Activated CD8-positive, alpha-beta T cell treated with anti-CD3 and anti-CD28 coated beads for 36 hours (primary cell): ENCODE measurements around the gene ADIPOR1. TPM values are rescaled to one million over a fixed set of nuclear protein-coding genes. Genes with fewer than 3 reads are reported as not detected.

Experiments used
- ATAC-seq: fragments of 200-7000 bp; cut with Tn5 transposase; one replicate; pipeline ENCODE4 v1.10.0; 2021; ENCODE audit warnings: mild to moderate bottlenecking, moderate library complexity
- CTCF ChIA-PET: fragments of 350-600 bp; sonication (Branson Sonifier 250); formaldehyde crosslinking; loops from one replicate; lab custom pipeline; 2021; ENCODE audit warnings: antibody characterized with exemption; lab: Charles Lee
- POLR2A ChIA-PET: fragments of 350-600 bp; sonication (Branson Sonifier 250); formaldehyde crosslinking; loops from one replicate; lab custom pipeline; 2021; ENCODE audit warnings: antibody characterized with exemption; lab: Charles Lee
- DNase-seq: peaks from one replicate; pipeline ENCODE4 v3.0.0-alpha.2; 2020
- H3K27ac Mint-ChIP-seq: one replicate; pipeline ENCODE4 v1.8.0; 2021; ENCODE audit warnings: mild to moderate bottlenecking, mixed read lengths
- H3K27me3 Mint-ChIP-seq: one replicate; pipeline ENCODE4 v1.8.0; 2021; ENCODE audit warnings: mixed read lengths
- H3K36me3 Mint-ChIP-seq: one replicate; pipeline ENCODE4 v1.8.0; 2021; ENCODE audit warnings: low read depth, mixed read lengths
- H3K4me1 Mint-ChIP-seq: one replicate; pipeline ENCODE4 v1.8.0; 2021; ENCODE audit warnings: low read depth, mixed read lengths
- H3K4me3 Mint-ChIP-seq: one replicate; pipeline ENCODE4 v1.8.0; 2021; ENCODE audit warnings: mild to moderate bottlenecking, moderate library complexity, mixed read lengths
- H3K9me3 Mint-ChIP-seq: one replicate; pipeline ENCODE4 v1.8.0; 2021; ENCODE audit warnings: mixed read lengths
- CTCF ChIP-seq: fragments of 200-600 bp; IDR thresholded peaks from one replicate; pipeline ENCODE4 v1.8.0; 2022; ENCODE audit warnings: antibody characterized with exemption, mild to moderate bottlenecking
- intact Hi-C: fragments of 100-400 bp; cut with micrococcal nuclease; formaldehyde crosslinking; loops from one replicate; pipeline ENCODE4 v1.10.0; 2022
- total RNA-seq, 2 experiments: library from RNA; stranded (reverse); gene quantifications; one replicate each; pipeline ENCODE4 v1.2.3, GENCODE V29; 2021

The ADIPOR1 gene
- total RNA-seq, 2 experiments from 2014 or later, result 64.8 to 67.0 TPM

- no peak overlapping the region for H3K4me3 Mint-ChIP-seq
- no peak overlapping the region for H3K27ac Mint-ChIP-seq
- intact Hi-C loops, result no loop called here
- H3K4me1 Mint-ChIP-seq, result peaks cover 2% of the 10 kb centered on the region
- no peaks in the 10 kb centered on the region for H3K9me3 Mint-ChIP-seq
- POLR2A ChIA-PET, result no interaction called here
- no peak for TF ChIP-seq CTCF
- ATAC-seq (no peak), DNase-seq (no peak)
- CTCF ChIA-PET, result no interaction called here
- H3K27me3 Mint-ChIP-seq, result peaks cover 1% of the 10 kb centered on the region
- H3K36me3 Mint-ChIP-seq, result peaks cover under 1% of the 10 kb centered on the region
Observed at GRCh38 chr1:202935844-202936243, 22.3 kb downstream of the ADIPOR1 start.

GRCh38 chr1:202934755-202935154 lies 23.4 kb downstream of the ADIPOR1 start:
- no peak for DNase-seq
- no peak for ATAC-seq
- ChIA-PET POLR2A (no interaction called here), CTCF (no interaction called here)
- TF ChIP-seq CTCF, result no peak
- peaks cover 2% of the 10 kb centered on the region for H3K4me1 Mint-ChIP-seq
- H3K27me3 Mint-ChIP-seq, result peaks cover 1% of the 10 kb centered on the region
- intact Hi-C loops, result no loop called here
- no peaks in the 10 kb centered on the region for H3K36me3 Mint-ChIP-seq
- no peak overlapping the region for H3K27ac Mint-ChIP-seq
- no peaks in the 10 kb centered on the region for H3K9me3 Mint-ChIP-seq
- H3K4me3 Mint-ChIP-seq, result no peak overlapping the region

DNA sequence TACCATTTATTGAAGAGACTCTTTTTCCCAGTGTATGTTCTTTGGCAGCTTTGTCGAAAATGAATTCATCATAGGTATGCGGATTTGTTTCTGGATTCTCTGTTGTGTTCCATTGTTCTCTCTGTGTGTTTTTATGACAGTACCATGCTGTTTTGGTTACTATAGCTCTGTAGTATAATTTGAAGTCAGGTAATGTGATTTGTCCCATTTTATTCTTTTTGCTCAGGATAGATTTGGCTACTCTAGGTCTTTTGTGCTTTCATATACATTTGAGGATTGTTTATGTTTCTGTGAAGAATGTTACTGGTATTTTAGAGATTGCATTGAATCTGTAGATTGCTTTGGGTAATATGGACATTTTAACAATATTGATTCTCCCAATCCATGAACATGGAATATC lies 25.6 kb downstream of the ADIPOR1 start:
- TF ChIP-seq CTCF, result no peak
- Mint-ChIP-seq H3K9me3 (no peaks in the 10 kb centered on the region), H3K36me3 (no peaks in the 10 kb centered on the region), H3K4me1 (peaks cover 2% of the 10 kb centered on the region), H3K4me3 (no peak overlapping the region), H3K27ac (no peak overlapping the region), H3K27me3 (peaks cover 1% of the 10 kb centered on the region)
- intact Hi-C loops, result no loop called here
- POLR2A ChIA-PET, result interaction anchor here (0.6 kb wide), 1 partner anchor 52 kb away, joined by 4 read pairs; no protein-coding TSS in a partner anchor
- CTCF ChIA-PET, result no interaction called here
- ATAC-seq (no peak), DNase-seq (no peak)

- ChIA-PET CTCF (interaction anchor here (0.8 to 1.2 kb wide), 6 partner anchors 13 to 80 kb away, joined by 3 to 6 read pairs (median 4); partner anchors contain the start of gene TMEM183A), POLR2A (interaction anchor here (0.8 to 1.2 kb wide), 8 partner anchors 26 to 100 kb away, joined by 3 to 14 read pairs (median 4); partner anchors contain the start of genes RABIF and TMEM183A)
- Mint-ChIP-seq H3K36me3 (peaks cover 5% of the 10 kb centered on the region), H3K4me3 (peak within 1 kb of the TSS; percentile 91), H3K27ac (peak within 1 kb of the TSS; percentile 93), H3K9me3 (no peaks in the 10 kb centered on the region), H3K27me3 (no peaks in the 10 kb centered on the region), H3K4me1 (peaks cover 22% of the 10 kb centered on the region)
- TF ChIP-seq CTCF, result peak; percentile 69
- intact Hi-C loops, result no loop called here
- peak; percentile 97 for DNase-seq
- ATAC-seq, result peak; percentile 97
Observed at GRCh38 chr1:202926581-202927491, 31.3 kb downstream of the ADIPOR1 start, which contains the start of gene KLHL12. TSS of gene KLHL12 (minus strand) at chr1:202927234. CDS start at chr1:202925162, 2,072 bp downstream.

GRCh38 chr1:202923533-202923932 lies 34.6 kb downstream of the ADIPOR1 start:
- Mint-ChIP-seq H3K9me3 (no peaks in the 10 kb centered on the region), H3K27ac (no peak overlapping the region), H3K36me3 (peaks cover 10% of the 10 kb centered on the region), H3K27me3 (no peaks in the 10 kb centered on the region), H3K4me3 (no peak overlapping the region), H3K4me1 (peaks cover 24% of the 10 kb centered on the region)
- POLR2A ChIA-PET, result no interaction called here
- CTCF ChIA-PET, result interaction anchor here (1.9 kb wide), 1 partner anchor 76 kb away, joined by 5 read pairs; no protein-coding TSS in a partner anchor
- DNase-seq (no peak), ATAC-seq (no peak)
- intact Hi-C loops, result no loop called here
- TF ChIP-seq CTCF, result no peak
